SU-DHL-6 (cell line): ENCODE data around the gene TAF6L.

Experiments used
- H2AFZ ChIP-seq: fragments of 200-600 bp; sonication (generic); 2 replicates; pipeline ENCODE4 v1.6.1; 2014; ENCODE audit warnings: low read depth, mild to moderate bottlenecking, moderate library complexity, mixed read lengths, antibody characterized with exemption, low read length; ENCODE audit not compliant: severe bottlenecking
- H3F3A ChIP-seq: fragments of 200-600 bp; shearing (Covaris generic); 2 replicates; pipeline ENCODE4 v1.6.0; 2016; ENCODE audit warnings: antibody characterized with exemption, mild to moderate bottlenecking; ENCODE audit not compliant: insufficient read depth
- H3K27ac ChIP-seq: fragments of 200-600 bp; sonication (generic); 2 replicates; pipeline ENCODE4 v1.5.1; 2016; ENCODE audit warnings: low read depth, mild to moderate bottlenecking, low read length, moderate library complexity, mixed read lengths
- H3K27me3 ChIP-seq: fragments of 200-600 bp; sonication (generic), shearing (Covaris generic); 2 replicates; pipeline ENCODE4 v1.6.0; 2014; ENCODE audit warnings: mild to moderate bottlenecking, low read length
- H3K36me3 ChIP-seq: fragments of 200-600 bp; sonication (generic); 2 replicates; pipeline ENCODE4 v1.6.1; 2014; ENCODE audit warnings: mild to moderate bottlenecking, low read length, mixed read lengths
- H3K4me2 ChIP-seq: fragments of 300-600, 200-600 bp; shearing (Covaris generic), sonication (generic); 2 replicates; pipeline ENCODE4 v1.6.0; 2014; ENCODE audit warnings: low read length, low read depth, mild to moderate bottlenecking; ENCODE audit not compliant: poor library complexity, severe bottlenecking
- H3K4me3 ChIP-seq: fragments of 200-600 bp; sonication (generic); 2 replicates; pipeline ENCODE4 v1.5.1; 2014; ENCODE audit warnings: antibody characterized with exemption, low read length, mild to moderate bottlenecking, mixed read lengths; ENCODE audit not compliant: insufficient read depth, poor library complexity, severe bottlenecking
- H3K79me2 ChIP-seq: fragments of 200-600 bp; sonication (generic); 2 replicates; pipeline ENCODE4 v1.6.1; 2014; ENCODE audit warnings: mild to moderate bottlenecking, low read length, moderate library complexity; ENCODE audit not compliant: insufficient read depth
- H3K9ac ChIP-seq: fragments of 200-600 bp; sonication (generic); 2 replicates; pipeline ENCODE4 v1.7.0; 2014; ENCODE audit warnings: mild to moderate bottlenecking, low read length
- H3K9me2 ChIP-seq: fragments of 200-600 bp; sonication (generic); replicated peaks from 2 replicates; pipeline ENCODE4 v1.6.1; 2014; ENCODE audit warnings: low read length; ENCODE audit not compliant: insufficient read depth
- H3K9me3 ChIP-seq: fragments of 200-600 bp; sonication (generic); 2 replicates; pipeline ENCODE4 v1.6.1; 2014; ENCODE audit warnings: low read length, mixed read lengths; ENCODE audit not compliant: insufficient read depth
- H4K20me1 ChIP-seq: fragments of 200-600 bp; sonication (generic); 2 replicates; pipeline ENCODE4 v1.6.1; 2014; ENCODE audit warnings: low read depth, mild to moderate bottlenecking, antibody characterized with exemption, low read length, moderate library complexity, mixed read lengths
- CTCF ChIP-seq: fragments of 200-600 bp; sonication (generic); IDR thresholded peaks from one replicate; pipeline ENCODE4 v1.5.1; 2017; ENCODE audit warnings: antibody characterized with exemption, mild to moderate bottlenecking, low read length, moderate library complexity; ENCODE audit not compliant: insufficient read depth, poor library complexity, severe bottlenecking
- EZH2phosphoT487 ChIP-seq: fragments of 200-600 bp; sonication (generic), shearing (Covaris generic); conservative IDR thresholded peaks from 2 replicates; pipeline ENCODE4 v1.6.1; 2018; ENCODE audit warnings: mild to moderate bottlenecking, antibody characterized with exemption, low read length, moderate library complexity, mixed read lengths

Gene TAF6L

GRCh38 chr11:62791501-62792201 lies 20.5 kb downstream of the TAF6L start, which contains the start of gene TMEM223:
TSS of gene TMEM223 (minus strand) at chr11:62792006. CDS start at chr11:62791994, 12 bp downstream.
- Histone ChIP-seq H2AFZ (peak within 1 kb of the TSS; percentile 38), H3K4me2 (peak within 1 kb of the TSS; percentile 88), H3K4me3 (peak within 1 kb of the TSS; percentile 81), H3F3A (peaks cover 31% of the 10 kb centered on the region), H4K20me1 (no peaks in the 10 kb centered on the region), H3K9me3 (no peaks in the 10 kb centered on the region), H3K9ac (peak within 1 kb of the TSS; percentile 96), H3K9me2 (no peaks in the 10 kb centered on the region), H3K36me3 (peaks cover 19% of the 10 kb centered on the region), H3K79me2 (peaks cover 32% of the 10 kb centered on the region), H3K27me3 (no peaks in the 10 kb centered on the region), H3K27ac (peak within 1 kb of the TSS; percentile 61)
- TF ChIP-seq EZH2phosphoT487, result no peak
- TF ChIP-seq CTCF, result no peak

GRCh38 chr11:62792202-62792575 lies 21.0 kb downstream of the TAF6L start:
- Histone ChIP-seq H3K27me3 (no peaks in the 10 kb centered on the region), H3K9me2 (no peaks in the 10 kb centered on the region), H3K27ac (peak overlapping the region; percentile 61), H2AFZ (peak overlapping the region; percentile 38), H3K79me2 (peaks cover 32% of the 10 kb centered on the region), H3K36me3 (peaks cover 19% of the 10 kb centered on the region), H3K9me3 (no peaks in the 10 kb centered on the region), H3K4me2 (peak overlapping the region; percentile 88), H3K4me3 (peak overlapping the region; percentile 81), H3K9ac (peak overlapping the region; percentile 96), H3F3A (peaks cover 31% of the 10 kb centered on the region), H4K20me1 (no peaks in the 10 kb centered on the region)
- TF ChIP-seq EZH2phosphoT487 (no peak), CTCF (no peak)

- H3K9me2 ChIP-seq, result no peaks in the 10 kb centered on the region
- H3F3A ChIP-seq, result peaks cover 26% of the 10 kb centered on the region
- no peaks in the 10 kb centered on the region for H3K9me3 ChIP-seq
- no peak overlapping the region for H3K9ac ChIP-seq
- peaks cover 19% of the 10 kb centered on the region for H3K36me3 ChIP-seq
- H2AFZ ChIP-seq, result no peak overlapping the region
- no peak overlapping the region for H3K4me3 ChIP-seq
- H3K79me2 ChIP-seq, result peaks cover 19% of the 10 kb centered on the region
- no peaks in the 10 kb centered on the region for H4K20me1 ChIP-seq
- H3K27me3 ChIP-seq, result no peaks in the 10 kb centered on the region
- H3K27ac ChIP-seq, result no peak overlapping the region
- TF ChIP-seq CTCF (no peak), EZH2phosphoT487 (no peak)
- no peak overlapping the region for H3K4me2 ChIP-seq
Observed at GRCh38 chr11:62794201-62794775, 23.1 kb downstream of the TAF6L start.
